ENCODE results near the gene MTMR4.
"Not testable (repeated sequence)": the region's sequence is repeated elsewhere in the genome, so short reads cannot be mapped to it uniquely, and the experiment has no call there.

MTMR4 gene
- long read RNA-seq, donor 1, partial matches to known transcripts, result 12 of 14 reads
- long read RNA-seq, donor 1, other reads (novel, unspliced or antisense), result 0 of 14 reads
- long read RNA-seq, donor 2, partial matches to known transcripts, result 0 of 3 reads
- long read RNA-seq, donor 2, other reads (novel, unspliced or antisense), result 0 of 3 reads
- long read RNA-seq, donor 3, partial matches to known transcripts, result 0 of 1 reads
- long read RNA-seq, donor 3, other reads (novel, unspliced or antisense), result 0 of 1 reads
- long read RNA-seq, donor 4, partial matches to known transcripts, result 0 of 5 reads
- long read RNA-seq, donor 4, other reads (novel, unspliced or antisense), result 0 of 5 reads
- long read RNA-seq, donor 5, full-length matches to known transcripts, result 1 of 1 reads
- long read RNA-seq, donor 5, partial matches to known transcripts, result 0 of 1 reads
- long read RNA-seq, donor 5, other reads (novel, unspliced or antisense), result 0 of 1 reads
- long read RNA-seq, donor 6, partial matches to known transcripts, result 0 of 1 reads
- long read RNA-seq, donor 6, other reads (novel, unspliced or antisense), result 0 of 1 reads
- long read RNA-seq, donor 7, result 0 reads
- long read RNA-seq, donor 8, partial matches to known transcripts, result 0 of 1 reads
- long read RNA-seq, donor 8, other reads (novel, unspliced or antisense), result 0 of 1 reads

DNA sequence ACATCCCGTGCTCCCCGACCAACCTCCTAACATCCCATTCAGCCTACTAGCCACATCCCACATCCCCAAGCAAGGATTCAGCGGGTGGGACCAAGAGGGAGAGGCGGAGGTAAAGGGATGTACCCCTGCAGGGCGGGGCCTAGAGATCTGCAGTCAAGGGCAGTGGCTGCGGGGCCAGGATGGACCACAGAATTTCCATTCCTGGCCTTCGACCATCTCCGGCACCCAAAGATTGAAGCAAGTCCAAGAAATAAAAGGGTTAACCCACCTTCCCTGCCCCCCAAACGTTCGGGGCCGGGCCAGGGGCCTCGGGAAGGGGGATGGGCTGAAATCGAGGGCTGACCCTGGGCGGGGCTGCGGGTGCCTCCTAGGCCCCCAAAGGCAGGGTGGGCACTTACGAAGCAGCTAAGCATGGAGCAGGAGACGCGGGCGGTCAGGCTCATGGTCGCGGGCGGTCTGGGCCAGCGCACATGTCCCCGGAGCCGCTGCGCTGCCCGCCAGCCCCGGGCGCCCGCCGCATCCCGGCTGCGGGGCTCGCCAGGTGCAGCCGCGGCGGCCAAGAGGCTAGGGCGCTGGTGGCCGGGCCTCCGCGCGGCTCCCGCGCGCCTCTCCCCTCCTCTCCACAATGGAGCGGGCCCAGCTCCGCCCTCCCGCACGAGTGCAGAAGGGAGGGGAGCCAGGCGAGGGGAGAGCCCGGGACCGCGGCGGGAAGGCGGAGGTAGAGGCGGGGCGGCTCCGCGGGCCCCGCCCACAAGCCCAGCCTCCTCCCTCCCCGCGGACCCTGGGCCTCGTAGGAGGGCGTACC is at the start of gene MTMR4:
TSS of gene MTMR4 (minus strand) at position 674 of the 805 bp plus-strand sequence. CDS start at position 443, 231 bp downstream.
- DNase-seq, result peak; percentile 77

DNA sequence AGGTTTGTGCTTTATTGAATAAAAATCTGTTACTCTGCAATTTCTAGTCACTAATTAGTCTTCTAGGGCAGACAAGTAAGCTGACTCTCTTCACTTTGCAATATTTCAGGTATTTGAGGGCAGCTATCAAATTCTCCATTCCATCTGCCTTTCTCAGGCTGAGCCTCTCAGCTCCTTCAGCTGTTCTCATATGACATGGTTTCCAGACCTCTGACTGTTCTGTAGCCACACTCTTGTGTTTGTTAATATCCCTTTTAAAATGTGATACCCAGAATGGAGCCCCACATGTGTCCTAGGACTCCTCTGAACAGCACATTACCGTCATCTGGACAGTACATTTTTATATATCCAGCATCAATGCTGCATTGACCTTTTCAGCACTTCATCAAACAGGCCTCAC is 46.1 kb upstream of the MTMR4 start:
- no peak for DNase-seq

DNA sequence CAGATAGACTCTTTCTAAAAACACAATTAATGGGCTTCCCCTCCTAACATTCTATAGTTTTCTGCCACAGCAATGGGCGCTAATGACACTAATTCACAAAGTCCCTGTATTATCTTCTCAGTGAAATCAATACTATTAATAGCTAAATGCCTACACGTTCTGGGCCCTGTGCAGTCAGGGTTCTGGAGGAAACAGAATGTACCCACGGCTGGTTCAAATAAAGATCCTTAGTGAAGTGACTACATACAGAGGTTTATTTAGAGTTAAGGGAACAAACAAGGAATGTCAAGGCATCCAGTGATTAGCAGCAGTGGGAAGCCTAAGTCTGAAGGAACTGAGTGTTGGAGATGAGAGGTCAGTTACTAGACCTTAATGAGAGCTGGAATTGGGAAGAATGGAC is 43.5 kb upstream of the MTMR4 start:
- no peak for DNase-seq

DNA sequence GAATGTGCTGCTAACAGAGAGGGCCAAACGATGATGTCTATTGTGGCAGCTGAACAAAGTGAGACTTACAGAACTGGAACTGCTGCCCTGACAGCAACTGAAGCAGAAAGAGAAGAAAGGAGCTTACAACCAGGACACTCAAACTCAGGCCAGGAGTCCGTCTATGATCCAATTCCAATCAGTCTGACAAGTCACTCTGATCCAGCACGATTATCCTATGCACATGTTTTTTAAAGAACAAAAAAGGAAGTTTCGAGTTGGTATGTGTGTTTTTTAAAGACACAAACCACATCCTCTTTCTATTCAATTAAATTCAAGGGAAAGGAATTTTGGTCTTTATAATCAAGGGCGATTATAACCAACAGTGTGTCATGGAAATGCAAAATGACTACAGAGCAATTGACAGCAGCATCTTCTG is 42.4 kb upstream of the MTMR4 start:
- DNase-seq, result no peak

DNA sequence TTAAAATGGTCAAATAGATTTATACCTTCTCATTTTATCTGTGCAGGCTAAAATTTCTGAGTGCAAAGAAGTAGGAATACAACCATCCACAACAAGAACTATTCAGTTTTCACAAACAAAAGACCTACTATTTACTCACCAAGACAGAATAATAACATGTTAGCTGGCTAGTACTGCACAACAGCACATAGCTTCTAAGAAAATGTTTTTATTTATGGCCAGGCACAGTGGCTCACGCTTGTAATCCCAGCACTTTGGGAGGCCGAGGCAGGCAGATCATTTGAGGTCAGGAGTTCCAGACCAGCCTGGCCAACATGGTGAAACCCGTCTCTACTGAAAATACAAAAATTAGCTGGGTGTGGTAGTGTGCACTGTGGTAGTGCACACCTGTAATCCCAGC is 40.7 kb upstream of the MTMR4 start:
- not testable (repeated sequence) for DNase-seq

DNA sequence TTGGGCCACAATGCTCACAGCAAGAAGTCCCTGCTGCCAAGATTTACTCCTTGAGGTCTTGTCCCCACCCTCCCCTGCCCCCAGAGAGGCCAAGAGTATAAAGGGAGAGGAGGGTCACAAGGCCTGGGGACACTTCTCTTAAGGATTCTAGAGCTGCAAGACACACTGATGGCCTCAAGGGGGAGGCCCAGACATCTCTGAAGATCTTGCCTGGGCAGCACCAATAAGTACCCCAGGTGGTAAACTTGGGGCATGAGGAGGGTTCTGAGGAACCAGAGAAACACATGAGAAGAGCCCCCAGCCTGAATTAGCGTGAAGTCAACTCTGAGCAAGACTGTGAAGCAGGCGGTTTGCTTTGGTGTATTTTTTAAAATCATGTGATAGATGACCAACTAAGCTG is 26.8 kb upstream of the MTMR4 start:
- no peak for DNase-seq

DNA sequence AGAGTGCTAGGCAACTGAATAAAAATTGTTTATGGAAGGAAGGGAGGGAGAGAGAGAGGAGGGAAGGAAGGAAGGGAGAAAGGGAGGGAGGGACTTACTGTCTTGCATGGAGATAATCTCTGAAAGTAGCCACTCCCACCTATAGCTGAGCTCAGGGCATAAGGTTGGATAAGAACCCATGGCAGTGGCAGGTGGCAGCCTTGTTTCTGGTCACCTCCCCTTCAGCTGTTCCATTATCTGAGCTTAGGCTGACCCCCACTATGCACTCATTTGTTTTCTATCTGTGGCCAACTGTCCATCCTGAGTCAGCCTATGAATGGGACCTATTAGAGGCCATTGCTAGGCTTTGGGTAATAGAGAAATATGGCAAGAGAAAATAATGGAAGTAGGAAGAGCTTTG is 25.3 kb upstream of the MTMR4 start:
- no peak for DNase-seq

DNA sequence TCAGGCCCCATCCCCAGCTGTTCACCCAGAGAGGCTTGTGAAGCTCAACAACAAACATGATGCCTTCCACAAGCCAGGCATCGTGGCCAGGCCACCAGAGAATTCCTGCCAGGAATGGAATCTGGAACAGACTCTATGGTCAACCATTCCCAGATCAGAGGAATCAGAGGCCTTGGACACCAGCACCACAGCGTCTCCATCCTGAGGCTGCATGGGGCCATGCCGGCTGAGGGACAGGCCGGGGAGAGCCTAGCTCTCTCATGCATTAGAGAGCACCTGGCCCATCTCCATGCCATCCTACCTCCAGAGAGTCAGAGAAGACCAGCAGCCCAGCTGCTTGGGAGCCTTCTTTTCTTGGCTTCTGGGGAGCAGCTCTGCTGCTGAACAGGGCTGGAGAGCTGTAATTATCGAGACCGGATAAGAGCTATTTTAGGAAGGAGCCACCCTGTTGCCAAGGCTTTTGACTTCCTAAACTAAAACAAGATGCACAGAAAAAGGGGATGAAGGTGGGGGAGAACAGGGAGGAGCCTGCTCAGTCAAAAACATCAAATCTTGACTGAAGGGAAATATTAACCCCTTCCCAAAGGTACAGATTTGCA is 24.5 kb upstream of the MTMR4 start:
- no peak for DNase-seq

DNA sequence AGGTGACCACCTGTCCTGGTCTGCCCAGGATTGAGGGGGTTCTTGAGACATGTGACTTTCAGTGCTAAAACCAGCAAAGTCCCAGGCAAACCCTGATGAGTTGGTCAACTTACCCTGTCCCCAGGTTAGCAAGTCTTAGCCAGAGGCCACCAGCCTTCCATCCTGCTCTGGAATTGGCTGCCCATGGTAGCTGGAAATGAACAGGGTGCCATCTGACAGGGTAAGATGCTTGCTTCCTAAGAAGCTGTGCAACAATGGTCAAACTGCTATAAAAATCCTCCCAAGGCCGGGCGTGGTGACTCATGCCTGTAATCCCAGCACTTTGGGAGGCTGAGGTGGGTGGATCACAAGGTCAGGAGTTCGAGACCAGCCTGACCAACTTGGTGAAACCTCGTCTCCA is 22.8 kb upstream of the MTMR4 start:
- DNase-seq, result no peak

DNA sequence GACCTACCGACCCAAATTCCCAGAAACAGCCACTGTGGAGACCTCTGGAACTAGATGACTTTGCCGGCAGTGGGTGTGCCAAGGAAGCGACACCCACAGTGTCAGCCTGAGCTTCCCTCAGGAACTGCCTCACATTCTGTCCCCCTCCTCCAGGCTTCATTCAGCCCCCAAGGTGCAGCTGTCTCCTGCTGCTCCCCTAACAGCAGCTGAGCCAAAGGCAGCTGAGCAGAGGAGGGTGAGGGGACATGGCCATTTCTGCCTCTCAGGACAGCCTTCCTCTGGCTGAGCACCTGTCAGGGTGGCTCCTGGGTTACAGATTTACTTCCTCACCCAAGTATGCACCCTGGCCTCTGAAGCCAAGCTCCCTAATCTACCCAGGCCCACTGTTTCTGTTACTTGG is 22.1 kb upstream of the MTMR4 start:
- DNase-seq, result no peak

DNA sequence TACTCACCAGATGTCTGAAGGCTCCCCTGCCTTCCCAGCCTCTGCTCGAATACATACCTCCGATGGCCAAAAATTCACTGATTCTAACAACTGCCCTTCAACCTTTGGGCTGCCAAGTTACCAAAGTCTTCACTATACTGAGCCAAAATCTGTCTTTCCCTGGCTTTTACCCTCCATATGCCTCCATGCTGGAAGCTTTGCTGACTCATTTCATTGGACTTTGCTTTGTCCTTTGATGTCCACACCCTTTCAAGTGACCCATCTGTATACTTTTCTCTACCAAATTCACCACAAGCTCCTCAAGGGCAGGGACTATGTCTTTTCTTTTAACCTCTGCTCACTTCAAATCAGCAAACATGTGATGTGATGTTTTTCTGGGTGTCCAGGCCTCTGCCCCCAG is 21.0 kb upstream of the MTMR4 start:
- DNase-seq, result no peak

DNA sequence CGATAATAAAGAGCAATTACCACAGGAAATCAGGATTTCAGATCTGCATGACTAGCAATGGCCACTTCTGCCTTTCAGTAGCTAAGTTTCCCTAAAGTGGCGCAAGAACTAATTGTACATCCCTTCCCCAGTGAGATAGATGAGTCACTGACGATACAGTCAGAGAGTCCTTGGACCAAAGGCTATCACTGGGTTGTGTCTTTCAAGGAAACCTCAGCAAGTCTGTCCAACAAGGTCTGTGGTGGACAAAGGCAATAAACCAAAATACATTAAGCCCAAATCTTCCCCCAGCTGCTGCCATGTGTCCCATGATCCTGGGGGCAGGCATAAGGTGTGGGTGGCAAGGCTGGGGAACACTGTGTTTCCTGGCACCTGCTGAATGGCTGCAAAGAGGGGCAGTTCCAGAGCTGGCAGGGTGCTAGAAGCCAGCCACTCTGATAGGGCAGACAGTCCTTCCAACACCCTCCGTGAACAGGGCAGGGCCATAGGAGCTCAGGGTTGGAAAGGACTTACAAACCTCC is 20.5 kb upstream of the MTMR4 start:
- no peak for DNase-seq

DNA sequence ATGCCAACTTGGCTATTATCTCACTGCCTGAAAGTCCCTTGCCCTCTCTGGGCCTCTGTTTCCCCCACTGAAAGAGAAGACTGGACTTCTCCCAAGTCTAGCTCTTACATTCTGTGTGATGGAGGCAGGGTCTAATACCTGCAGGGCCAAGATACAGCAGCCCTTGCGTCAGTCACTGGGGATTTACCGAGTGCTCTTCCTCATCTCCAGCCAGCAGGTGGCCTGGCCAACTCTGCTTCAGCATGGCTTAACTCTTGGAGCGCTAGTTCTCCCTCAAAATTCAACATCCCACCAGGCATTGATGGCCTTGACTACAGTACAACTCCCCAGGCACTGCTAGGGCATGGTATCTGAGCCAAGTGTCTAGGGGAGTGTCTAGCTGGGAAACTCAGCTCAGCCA is 19.9 kb upstream of the MTMR4 start:
- no peak for DNase-seq

DNA sequence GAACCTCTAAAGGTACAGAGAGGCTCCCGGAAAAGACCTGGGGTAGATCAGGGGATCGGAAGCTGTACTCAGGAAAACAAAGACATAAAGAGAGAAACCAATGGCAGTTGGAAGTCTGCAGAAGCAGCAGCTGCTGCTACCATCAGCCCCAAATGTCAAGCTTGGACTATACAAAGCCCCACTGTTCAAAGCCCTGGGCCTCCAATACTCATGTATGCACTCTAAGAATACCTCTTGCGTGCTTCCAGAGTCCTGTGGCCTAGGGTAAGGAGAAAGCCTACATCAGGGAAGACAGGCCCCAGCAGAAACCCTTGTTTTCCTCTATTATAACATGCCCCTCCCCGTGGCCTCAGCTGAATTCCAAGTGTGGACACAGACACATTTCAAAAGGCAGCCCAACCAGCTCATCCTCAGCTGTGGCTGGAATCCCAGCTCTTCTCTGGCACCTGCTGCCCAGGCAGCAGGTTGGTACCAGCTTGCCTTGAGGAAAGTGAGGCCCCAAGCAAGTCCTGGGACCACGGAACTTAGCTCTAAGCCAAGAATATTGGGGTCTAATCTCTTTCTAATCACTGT is 19.3 kb upstream of the MTMR4 start:
- no peak for DNase-seq

DNA sequence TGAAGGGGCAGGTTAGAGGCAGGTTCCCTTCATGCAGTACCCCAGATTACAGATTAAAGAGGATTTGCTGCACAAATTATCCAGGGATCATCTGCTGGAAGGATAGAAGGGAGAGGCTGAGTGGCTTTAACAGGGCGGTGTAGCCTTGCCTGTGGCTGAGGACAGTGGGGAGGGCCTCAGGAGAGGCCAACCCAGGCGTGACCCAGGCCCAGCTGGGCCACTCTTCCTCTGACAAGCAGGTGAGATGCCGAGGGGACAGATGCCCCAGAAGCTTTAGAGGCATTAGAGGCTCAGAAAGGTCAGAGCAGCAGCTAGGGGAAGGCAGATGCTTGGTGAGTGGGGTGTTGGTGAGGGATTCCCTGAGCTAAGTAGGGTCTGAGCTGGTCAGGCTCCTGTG is 18.1 kb upstream of the MTMR4 start:
- no peak for DNase-seq

DNA sequence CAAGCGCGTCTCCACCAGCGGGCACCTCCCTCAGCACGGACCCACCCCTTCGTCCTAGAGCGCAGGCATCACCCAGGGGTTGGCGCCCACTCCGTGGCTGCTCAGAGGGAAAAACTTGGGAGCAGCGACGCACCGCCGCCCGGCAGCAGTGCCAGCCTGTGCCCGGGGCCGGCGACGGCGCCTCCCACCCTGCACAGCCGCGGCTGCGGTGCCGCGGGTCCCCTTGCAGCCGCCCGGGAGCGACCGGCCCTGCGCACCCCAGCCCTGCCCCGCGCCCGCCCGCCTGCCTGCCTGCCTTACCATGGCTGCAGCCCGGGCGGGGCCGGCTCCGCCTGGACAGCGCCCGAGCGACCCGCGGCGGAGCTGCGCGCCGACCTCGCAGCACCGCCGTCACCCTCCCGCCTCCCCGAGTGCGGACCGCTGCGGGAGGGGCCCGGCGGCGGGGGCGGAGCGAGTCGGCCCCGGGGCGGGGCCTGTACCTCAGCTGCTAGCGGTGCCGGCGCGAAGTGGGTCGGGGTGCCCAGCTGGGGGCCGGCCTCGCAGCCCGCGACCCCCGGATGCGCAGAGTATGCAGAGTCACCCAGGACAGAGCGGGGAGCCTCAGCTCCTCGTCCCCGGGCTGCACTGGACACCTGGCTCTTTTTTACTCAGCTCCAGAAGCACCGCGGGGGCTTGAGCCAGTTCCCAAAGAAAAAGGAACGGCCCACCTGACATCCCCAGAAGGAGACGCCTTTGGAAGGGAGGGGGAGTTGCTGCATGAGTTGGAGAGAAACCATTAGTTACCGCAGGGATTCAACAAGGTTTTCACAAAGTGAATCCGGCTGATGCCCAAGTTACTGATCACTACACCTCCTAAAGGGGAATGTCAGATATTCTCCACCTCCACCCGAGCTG is 17.5 kb upstream of the MTMR4 start:
- peak; percentile 56 for DNase-seq

DNA sequence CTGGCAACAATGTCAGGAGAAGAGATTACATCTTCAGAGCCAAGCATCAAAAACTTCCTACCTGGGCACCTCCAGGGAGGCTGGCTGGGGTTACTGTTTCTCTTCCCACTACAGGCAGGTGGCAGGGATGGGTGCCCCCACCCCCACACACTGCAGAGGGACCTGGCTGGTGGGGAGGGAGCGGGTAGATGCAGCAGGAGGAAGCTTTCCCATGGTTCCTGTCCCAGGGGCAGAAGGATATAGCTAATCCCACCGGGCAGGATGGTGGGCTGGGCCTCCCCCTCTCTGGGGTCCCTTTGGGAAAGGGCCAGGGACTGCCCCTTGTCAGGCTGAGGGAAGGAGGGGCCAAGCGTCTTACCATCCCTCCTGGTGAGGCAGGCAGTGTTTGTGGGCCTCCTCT is 16.7 kb upstream of the MTMR4 start:
- DNase-seq, result no peak

DNA sequence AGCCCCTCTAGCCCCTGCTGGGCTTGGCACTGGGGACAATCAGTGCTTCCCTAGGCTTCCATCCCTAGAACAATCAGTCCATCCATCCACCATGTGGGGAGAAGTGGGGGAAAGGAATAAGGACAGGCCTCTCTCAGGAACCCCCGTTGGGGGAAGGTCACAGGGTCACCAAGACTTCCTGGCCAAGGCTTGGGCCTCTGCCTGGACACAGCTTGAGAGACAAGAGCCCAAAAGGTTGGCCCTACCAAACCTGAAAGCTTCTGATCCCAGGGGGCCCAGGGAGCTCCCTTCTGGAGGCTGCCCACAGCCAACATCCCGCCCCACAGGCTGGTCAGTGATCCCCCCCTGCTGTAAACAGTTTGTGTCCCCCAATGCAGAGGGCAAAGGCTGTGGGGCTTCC is 16.2 kb upstream of the MTMR4 start:
- no peak for DNase-seq

DNA sequence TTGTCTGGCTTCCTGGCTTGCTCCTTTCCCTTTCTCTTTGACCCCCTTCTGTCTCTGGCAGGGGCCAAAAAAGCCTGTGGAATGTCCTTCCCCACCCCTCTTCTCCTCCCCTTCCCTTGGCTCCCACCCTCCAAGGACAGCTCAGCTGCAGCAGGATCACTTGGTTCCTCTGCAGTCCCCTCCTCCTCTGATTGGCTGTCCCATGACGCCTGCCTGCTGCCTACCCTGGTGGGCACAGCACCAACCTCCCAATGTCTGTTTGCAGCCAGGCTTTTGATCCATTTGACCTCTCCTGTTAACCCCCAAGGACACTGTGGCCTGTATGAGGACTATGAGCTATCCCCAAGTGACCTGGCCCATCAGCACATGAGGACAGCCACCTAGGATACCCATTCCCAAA is 14.8 kb upstream of the MTMR4 start:
- no peak for DNase-seq

DNA sequence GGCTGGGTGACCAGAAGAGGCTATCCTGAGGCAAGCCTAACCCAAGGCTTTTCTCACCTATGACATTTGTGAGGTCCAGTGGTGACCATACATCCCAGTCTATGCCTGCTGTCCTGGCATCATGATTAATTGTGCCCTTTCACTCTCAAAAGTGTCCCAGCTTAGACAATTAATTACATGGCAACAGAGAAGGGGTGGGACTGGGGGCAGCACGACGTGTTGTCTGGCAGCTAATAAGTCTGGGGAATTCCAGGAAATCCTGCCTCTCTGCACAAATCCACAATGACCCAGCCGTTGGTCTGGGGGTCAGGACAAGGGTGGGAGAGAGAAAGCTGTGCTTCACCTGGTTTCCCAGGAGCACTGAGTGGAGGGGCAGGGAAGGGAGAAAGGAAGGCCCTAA is 14.0 kb upstream of the MTMR4 start:
- no peak for DNase-seq

DNA sequence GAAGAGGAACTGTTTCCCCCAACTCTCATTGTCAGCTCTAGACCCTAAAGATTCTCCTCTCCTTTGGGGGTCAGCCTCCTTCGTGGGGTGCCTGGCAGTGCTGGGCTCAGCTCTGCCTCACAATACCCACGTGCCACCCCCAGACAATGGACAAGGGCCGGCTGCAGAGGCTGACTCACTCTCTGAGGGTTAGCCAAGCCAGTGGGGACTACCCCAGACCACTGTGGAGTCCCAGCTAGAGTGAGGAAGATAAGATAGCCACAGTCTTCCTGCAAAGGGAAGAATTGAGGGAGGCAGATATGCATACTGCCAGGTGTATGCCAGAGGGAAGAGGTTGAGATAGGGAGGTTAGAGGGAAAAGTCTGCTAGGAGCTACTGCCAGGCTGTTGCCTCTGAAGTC is 13.5 kb upstream of the MTMR4 start:
- no peak for DNase-seq

Data from right kidney (tissue), 9 donors.